Ectodermal cell (in vitro differentiated cells): ENCODE measurements around the gene PRKCH.

Experiments used
- H3K27ac ChIP-seq: 2 replicates; pipeline ENCODE4 v1.7.0; 2013; ENCODE audit warnings: mild to moderate bottlenecking, low read depth, low read length; ENCODE audit not compliant: insufficient read depth, poor library complexity, severe bottlenecking
- H3K27me3 ChIP-seq: 2 replicates; pipeline ENCODE4 v1.7.0; 2013; ENCODE audit warnings: mild to moderate bottlenecking, low read length; ENCODE audit not compliant: insufficient read depth, control insufficient read depth, poor library complexity, severe bottlenecking
- H3K36me3 ChIP-seq: one replicate; pipeline ENCODE4 v1.7.0; 2013; ENCODE audit warnings: low read length; ENCODE audit not compliant: control insufficient read depth, insufficient read depth
- H3K4me1 ChIP-seq: one replicate; pipeline ENCODE4 v1.7.0; 2013; ENCODE audit warnings: low read length; ENCODE audit not compliant: control insufficient read depth, insufficient read depth
- H3K4me3 ChIP-seq: 2 replicates; pipeline ENCODE4 v1.7.0; 2013; ENCODE audit warnings: low read depth, low read length, control low read depth; ENCODE audit not compliant: insufficient read depth
- H3K9me3 ChIP-seq: 2 replicates; pipeline ENCODE4 v1.7.0; 2013; ENCODE audit warnings: mild to moderate bottlenecking, low read length, moderate library complexity; ENCODE audit not compliant: control insufficient read depth
- WGBS, 2 experiments: methylation state at CpG; one replicate each; pipeline ENCODE4 v1.1.7; 2013; ENCODE audit warnings: missing lambda C conversion rate in 2 of 2; 5-methylcytosine and 5-hydroxymethylcytosine counted together

The PRKCH gene

GRCh38 chr14:61599942-61600341, 278.6 kb downstream of the PRKCH start:
- 100% methylated on average over 1 of the region's 1 CpG; no CpG with 5 or more reads in 1 of the 2 experiments for WGBS, 2 experiments

More at GRCh38 chr14:61599942-61600341, 278.6 kb downstream of the PRKCH start:
- H3K36me3 ChIP-seq, result no peaks in the 10 kb centered on the region
- H3K27me3 ChIP-seq, result no peaks in the 10 kb centered on the region
- peaks cover 10% of the 10 kb centered on the region for H3K4me1 ChIP-seq
- no peak overlapping the region for H3K27ac ChIP-seq
- H3K9me3 ChIP-seq, result no peaks in the 10 kb centered on the region
- H3K4me3 ChIP-seq, result no peak overlapping the region
